GM19438 (cell line): ENCODE measurements around the gene ATP8A2.
"Not testable (repeated sequence)": the region's sequence is repeated elsewhere in the genome, so short reads cannot be mapped to it uniquely, and the experiment has no call there.

Experiments
- ATAC-seq: cut with Tn5 transposase; IDR thresholded peaks from one replicate; pipeline ENCODE4 v1.9.1; 2021; ENCODE audit warnings: low read depth; ENCODE audit not compliant: unreplicated experiment

Gene ATP8A2

GRCh38 chr13:25783601-25784024 lies 411.8 kb downstream of the ATP8A2 start:
- ATAC-seq = no peak

- ATAC-seq = no peak
Observed at GRCh38 chr13:25784119-25784518, 412.3 kb downstream of the ATP8A2 start.

- not testable (repeated sequence) for ATAC-seq
Observed at GRCh38 chr13:25790137-25790536, 418.4 kb downstream of the ATP8A2 start.

- ATAC-seq = no peak
Observed at GRCh38 chr13:25795277-25795676, 423.5 kb downstream of the ATP8A2 start.

- no peak for ATAC-seq
Observed at GRCh38 chr13:25796474-25796873, 424.7 kb downstream of the ATP8A2 start.

GRCh38 chr13:25798998-25799397 lies 427.2 kb downstream of the ATP8A2 start:
- no peak for ATAC-seq

GRCh38 chr13:25800523-25800922 lies 428.7 kb downstream of the ATP8A2 start:
- no peak for ATAC-seq

- ATAC-seq = no peak
Observed at GRCh38 chr13:25802579-25802978, 430.8 kb downstream of the ATP8A2 start.

- no peak for ATAC-seq
Observed at GRCh38 chr13:25803641-25804040, 431.9 kb downstream of the ATP8A2 start.

- ATAC-seq = no peak
Observed at GRCh38 chr13:25806264-25806974, 434.6 kb downstream of the ATP8A2 start.

GRCh38 chr13:25807562-25807961 lies 435.8 kb downstream of the ATP8A2 start:
- ATAC-seq = no peak

GRCh38 chr13:25811506-25811905 lies 439.7 kb downstream of the ATP8A2 start:
- ATAC-seq = no peak

GRCh38 chr13:25816239-25816638 lies 444.5 kb downstream of the ATP8A2 start:
- no peak for ATAC-seq

- no peak for ATAC-seq
Observed at GRCh38 chr13:25819856-25820530, 448.2 kb downstream of the ATP8A2 start.

- no peak for ATAC-seq
Observed at GRCh38 chr13:25821776-25822175, 450.0 kb downstream of the ATP8A2 start.

GRCh38 chr13:25827221-25827620 lies 455.4 kb downstream of the ATP8A2 start:
- ATAC-seq = not testable (repeated sequence)

GRCh38 chr13:25827831-25828465 lies 456.2 kb downstream of the ATP8A2 start:
- no peak for ATAC-seq

GRCh38 chr13:25833761-25834160 lies 462.0 kb downstream of the ATP8A2 start:
- no peak for ATAC-seq

- ATAC-seq = no peak
Observed at GRCh38 chr13:25836574-25837336, 465.0 kb downstream of the ATP8A2 start.

GRCh38 chr13:25839371-25839770 lies 467.6 kb downstream of the ATP8A2 start:
- ATAC-seq = no peak

GRCh38 chr13:25840261-25840660 lies 468.5 kb downstream of the ATP8A2 start:
- no peak for ATAC-seq
